ENCODE results near the gene PLS3.

PLS3 gene

GRCh38 chrX:115693476-115693875, 132.5 kb downstream of the PLS3 start:
- no peak for DNase-seq (ENCODE audit: low read depth)

DNA sequence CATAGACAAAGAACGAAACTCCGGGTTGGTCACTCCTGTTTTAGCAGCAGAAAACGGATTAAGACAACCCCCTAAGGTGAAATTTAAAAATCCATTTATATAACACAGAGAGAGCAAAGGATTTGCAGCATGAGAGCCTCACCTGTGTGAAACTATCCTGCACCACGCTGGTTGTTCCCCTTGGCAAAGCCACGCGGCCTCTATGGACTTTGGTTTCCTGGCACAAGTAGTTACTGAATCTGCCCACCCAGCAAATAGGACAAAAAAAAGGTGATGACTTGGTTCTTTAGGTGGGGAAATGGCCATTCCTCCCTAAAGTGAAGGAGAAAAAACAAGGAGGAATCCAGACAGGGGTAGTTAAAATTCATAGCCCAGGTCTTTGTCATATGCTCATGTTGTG, 133.1 kb downstream of the PLS3 start:
- no peak for DNase-seq (ENCODE audit: low read depth)

GRCh38 chrX:115696039-115696438, 135.1 kb downstream of the PLS3 start:
- DNase-seq (ENCODE audit: low read depth), result no peak

DNA sequence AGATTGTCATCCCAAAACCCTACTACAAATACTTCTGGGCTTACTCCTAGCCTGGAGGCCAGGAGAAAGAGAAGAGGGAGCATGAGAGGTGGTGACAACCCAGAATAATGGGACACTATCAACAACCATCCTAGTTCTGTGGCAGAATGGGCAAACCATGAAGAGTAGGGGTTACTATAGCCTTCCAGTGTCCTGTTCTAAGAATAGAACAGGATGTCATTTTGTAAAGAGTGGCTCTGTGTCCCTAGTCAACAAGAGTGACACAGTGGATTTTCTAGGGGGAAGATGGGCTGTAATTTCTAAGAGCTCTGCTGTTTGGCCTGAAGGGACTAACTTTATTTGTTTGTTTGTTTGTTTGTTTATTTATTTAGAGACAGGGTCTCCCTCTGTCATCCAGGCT, 136.0 kb downstream of the PLS3 start:
- DNase-seq (ENCODE audit: low read depth), result no peak

- DNase-seq (ENCODE audit: low read depth), result no peak
These were observed 136.8 kb downstream of the PLS3 start for GRCh38 chrX:115697806-115698205.

Measured in T-helper 22 cell (primary cell).